H1 (cell line): ENCODE data around the gene GEMIN7. TPM values are rescaled to one million over a fixed set of nuclear protein-coding genes. Genes with fewer than 3 reads are reported as not detected.

ENCODE experiments used
- CTCF ChIA-PET: fragments of 300-600 bp; sonication (Branson Sonifier 250); formaldehyde crosslinking; loops from one replicate; lab custom pipeline; 2021; ENCODE audit not compliant: partially characterized antibody; lab: Charles Lee
- POLR2A ChIA-PET: fragments of 300-600 bp; sonication (Branson Sonifier 250); formaldehyde crosslinking; loops from one replicate; lab custom pipeline; 2021; ENCODE audit warnings: inconsistent platforms; ENCODE audit not compliant: partially characterized antibody; lab: Charles Lee
- DNase-seq, 2 experiments: peaks; one replicate each; pipeline versions ENCODE4 v3.0.0 to v3.0.0-alpha.2; 2010 to 2022; ENCODE audit warnings: low spot score in 2 of 2, low read depth in 1 of 2, mixed read lengths in 1 of 2
- FAIRE-seq: peaks from 2 replicates; lab custom pipeline; 2011; peaks lifted over from hg19 to GRCh38; lab: Jason Lieb, UNC
- H2AFZ ChIP-seq: 2 replicates; pipeline ENCODE4 v1.8.1; 2012; ENCODE audit warnings: low read length, inconsistent platforms
- H2AK5ac ChIP-seq: 2 replicates; pipeline ENCODE4 v1.6.1; 2013; ENCODE audit warnings: low read depth, low read length
- H2BK120ac ChIP-seq: replicated peaks from 2 replicates; pipeline ENCODE3; 2013; ENCODE audit warnings: low read depth, low read length, inconsistent platforms
- H2BK12ac ChIP-seq: 2 replicates; pipeline ENCODE4 v1.6.1; 2013; ENCODE audit warnings: low read depth, low read length
- H2BK15ac ChIP-seq: 2 replicates; pipeline ENCODE4 v1.6.1; 2013; ENCODE audit warnings: low read length
- H2BK20ac ChIP-seq: 2 replicates; pipeline ENCODE4 v1.6.1; 2013; ENCODE audit warnings: low read length
- H2BK5ac ChIP-seq: 2 replicates; pipeline ENCODE4 v1.6.1; 2013; ENCODE audit warnings: low read depth, low read length
- H3K14ac ChIP-seq: 2 replicates; pipeline ENCODE4 v1.6.1; 2013; ENCODE audit warnings: inconsistent platforms; ENCODE audit not compliant: insufficient read length
- H3K18ac ChIP-seq: 2 replicates; pipeline ENCODE4 v1.6.1; 2013; ENCODE audit warnings: low read length; ENCODE audit errors: extremely low read depth
- H3K23ac ChIP-seq: 2 replicates; pipeline ENCODE4 v1.6.1; 2013; ENCODE audit warnings: inconsistent platforms; ENCODE audit not compliant: insufficient read length
- H3K23me2 ChIP-seq: 2 replicates; pipeline ENCODE4 v1.6.1; 2013; ENCODE audit warnings: low read depth, low read length
- H3K27ac ChIP-seq: 2 replicates; pipeline ENCODE4 v1.6.1; 2011; ENCODE audit warnings: low read depth, low read length, inconsistent platforms
- H3K27me3 ChIP-seq, 4 experiments: replicated peaks in 1 of 4; 1 replicate in 1 of 4; 2 replicates in 3 of 4; pipeline versions ENCODE4 v1.6.1 to v1.8.1; 2011 to 2013; ENCODE audit warnings: low read length in 3 of 4, mild to moderate bottlenecking in 3 of 4, inconsistent platforms in 2 of 4, mixed read lengths in 2 of 4, moderate library complexity in 1 of 4; ENCODE audit not compliant: control insufficient read depth in 3 of 4, insufficient read depth in 3 of 4; ENCODE audit errors: extremely low read depth in 1 of 4
- H3K36me3 ChIP-seq, 4 experiments: 2 replicates each; pipeline versions ENCODE4 v1.6.1 to v1.8.1; 2011 to 2013; ENCODE audit warnings: mild to moderate bottlenecking in 4 of 4, low read length in 3 of 4, moderate library complexity in 2 of 4, control low read depth in 1 of 4, inconsistent platforms in 1 of 4; ENCODE audit not compliant: insufficient read depth in 4 of 4, control insufficient read depth in 2 of 4
- H3K4ac ChIP-seq: replicated peaks from 2 replicates; pipeline ENCODE3; 2013; ENCODE audit warnings: low read length, low read depth, mixed read lengths, inconsistent platforms; ENCODE audit not compliant: insufficient read length
- H3K4me1 ChIP-seq, 4 experiments: replicated peaks in 1 of 4; 1 replicate in 1 of 4; 2 replicates in 3 of 4; pipeline versions ENCODE4 v1.6.1 to v1.8.1; 2011 to 2013; ENCODE audit warnings: low read length in 3 of 4, inconsistent platforms in 2 of 4, mixed read lengths in 1 of 4; ENCODE audit not compliant: insufficient read depth in 4 of 4, control insufficient read depth in 3 of 4
- H3K4me2 ChIP-seq, 2 experiments: 2 replicates each; pipeline versions ENCODE4 v1.6.1 to v1.8.1; 2011 to 2013; ENCODE audit warnings: low read depth in 2 of 2, low read length in 2 of 2, control low read depth in 1 of 2, inconsistent platforms in 1 of 2, mild to moderate bottlenecking in 1 of 2; ENCODE audit not compliant: insufficient read depth in 1 of 2
- H3K4me3 ChIP-seq, 4 experiments: fragments of 200-600, 300-600 bp in 1 of 4; sonication (generic), shearing (Covaris generic), sonication (Bioruptor Twin) in 1 of 4; 2 replicates each; pipeline versions ENCODE4 v1.5.1 to v1.8.1; 2011 to 2016; ENCODE audit warnings: low read length in 4 of 4, low read depth in 3 of 4, control low read depth in 2 of 4, inconsistent platforms in 2 of 4, mild to moderate bottlenecking in 2 of 4, mixed read lengths in 1 of 4, moderate library complexity in 1 of 4; ENCODE audit not compliant: insufficient read depth in 2 of 4; ENCODE audit errors: extremely low read depth in 1 of 4
- H3K56ac ChIP-seq: replicated peaks from 2 replicates; pipeline ENCODE3; 2013; ENCODE audit warnings: low read depth, mild to moderate bottlenecking, mixed read lengths, low read length, inconsistent platforms; ENCODE audit not compliant: insufficient read length
- H3K79me1 ChIP-seq: 2 replicates; pipeline ENCODE4 v1.6.1; 2013; ENCODE audit warnings: low read depth, low read length, control low read depth
- H3K79me2 ChIP-seq, 2 experiments: 2 replicates each; pipeline versions ENCODE4 v1.6.1 to v1.8.1; 2012 to 2013; ENCODE audit warnings: low read length in 2 of 2, mild to moderate bottlenecking in 2 of 2, inconsistent platforms in 1 of 2; ENCODE audit not compliant: insufficient read depth in 2 of 2, control insufficient read depth in 1 of 2
- H3K9ac ChIP-seq, 4 experiments: replicated peaks in 1 of 4; 1 replicate in 1 of 4; 2 replicates in 3 of 4; pipeline versions ENCODE4 v1.6.1 to v1.8.1; 2011 to 2013; ENCODE audit warnings: low read depth in 3 of 4, low read length in 3 of 4, control low read depth in 2 of 4, mild to moderate bottlenecking in 2 of 4, moderate library complexity in 2 of 4, inconsistent platforms in 1 of 4; ENCODE audit errors: extremely low read depth in 1 of 4
- H3K9me3 ChIP-seq, 2 experiments: 2 replicates each; pipeline versions ENCODE4 v1.6.1 to v1.8.1; 2012 to 2013; ENCODE audit warnings: mild to moderate bottlenecking in 2 of 2, moderate library complexity in 2 of 2, control low read depth in 1 of 2, inconsistent platforms in 1 of 2, low read depth in 1 of 2, low read length in 1 of 2, mixed read lengths in 1 of 2; ENCODE audit not compliant: insufficient read depth in 2 of 2
- H4K20me1 ChIP-seq, 2 experiments: replicated peaks in 1 of 2; 2 replicates each; pipeline versions ENCODE3 to v1.8.1; 2011 to 2013; ENCODE audit warnings: inconsistent platforms in 2 of 2, low read length in 2 of 2, mild to moderate bottlenecking in 1 of 2; ENCODE audit not compliant: insufficient read depth in 2 of 2, control insufficient read depth in 1 of 2
- H4K5ac ChIP-seq: 2 replicates; pipeline ENCODE4 v1.6.1; 2013; ENCODE audit warnings: low read length, low read depth, mixed read lengths, inconsistent platforms; ENCODE audit not compliant: insufficient read length
- H4K8ac ChIP-seq: 2 replicates; pipeline ENCODE4 v1.8.0; 2013; ENCODE audit warnings: mild to moderate bottlenecking, moderate library complexity, low read length, inconsistent platforms; ENCODE audit not compliant: insufficient read depth; ENCODE audit errors: extremely low read depth
- H4K91ac ChIP-seq: replicated peaks from 2 replicates; pipeline ENCODE3; 2013; ENCODE audit warnings: low read length, mixed read lengths, inconsistent platforms; ENCODE audit not compliant: insufficient read length
- BACH1 ChIP-seq: IDR thresholded peaks from 2 replicates; pipeline ENCODE4 v1.6.1; 2012; ENCODE audit warnings: low read length, improper control_type of control experiment
- CHD2 ChIP-seq: IDR thresholded peaks from 2 replicates; pipeline ENCODE4 v1.6.1; 2012; ENCODE audit warnings: low read length, improper control_type of control experiment
- JUND ChIP-seq: IDR thresholded peaks from 2 replicates; pipeline ENCODE4 v1.6.1; 2011; ENCODE audit warnings: mild to moderate bottlenecking, improper control_type of control experiment, low read length
- KDM5A ChIP-seq: fragments of 200-600 bp; IDR thresholded peaks from 2 replicates; pipeline ENCODE4 v1.7.1; 2012; ENCODE audit warnings: mild to moderate bottlenecking, low read length, inconsistent platforms, mixed read lengths
- MAFK ChIP-seq: IDR thresholded peaks from 2 replicates; pipeline ENCODE4 v1.6.1; 2012; ENCODE audit warnings: low read depth, mild to moderate bottlenecking, improper control_type of control experiment, low read length
- MAX ChIP-seq: IDR thresholded peaks from 2 replicates; pipeline ENCODE4 v1.6.1; 2012; ENCODE audit warnings: inconsistent platforms
- POLR2A ChIP-seq, 2 experiments: IDR thresholded peaks; 1 replicate in 1 of 2; 2 replicates in 1 of 2; pipeline ENCODE4 v1.6.1; 2011; ENCODE audit warnings: low read depth in 2 of 2, low read length in 2 of 2, mild to moderate bottlenecking in 2 of 2; ENCODE audit errors: control extremely low read depth in 1 of 2
- RFX5 ChIP-seq: IDR thresholded peaks from 2 replicates; pipeline ENCODE4 v1.6.1; 2011; ENCODE audit warnings: low read depth, low read length, improper control_type of control experiment, borderline replicate concordance
- SP4 ChIP-seq: IDR thresholded peaks from 2 replicates; pipeline ENCODE4 v1.6.1; 2012; ENCODE audit warnings: low read length, inconsistent platforms
- SUZ12 ChIP-seq: fragments of 200-600 bp; sonication (generic); IDR thresholded peaks from 2 replicates; pipeline ENCODE4 v1.6.1; 2012; ENCODE audit warnings: mild to moderate bottlenecking, inconsistent platforms, low read length, moderate library complexity, mixed read lengths
- TAF7 ChIP-seq: optimal IDR thresholded peaks from 2 replicates; pipeline ENCODE3; 2011; ENCODE audit warnings: low read depth, mild to moderate bottlenecking, inconsistent platforms, low read length, moderate library complexity, borderline replicate concordance
- WGBS, 2 experiments: shearing (Covaris generic) in 1 of 2; methylation state at CpG; one replicate each; pipeline versions ENCODE4 v1.1.6 to v1.1.7; 2013 to 2015; ENCODE audit warnings: low lambda C conversion rate in 2 of 2, mixed read lengths in 2 of 2, inconsistent platforms in 1 of 2, low coverage in 1 of 2, missing lambda C conversion rate in 1 of 2; ENCODE audit not compliant: insufficient replicate concordance in 2 of 2, insufficient coverage in 1 of 2, insufficient read length in 1 of 2; ENCODE audit errors: extremely low coverage in 1 of 2, missing lambda C conversion rate in 1 of 2; 5-methylcytosine and 5-hydroxymethylcytosine counted together
- polyA plus RNA-seq, 7 experiments: library from polyadenylated mRNA; depleted of rRNA in 3 of 7; stranded (reverse) in 5 of 7; unstranded in 2 of 7; fragments of >200 nt in 5 of 7; fragments of 200-250 nt in 2 of 7; gene quantifications; 1 replicate in 5 of 7; 2 replicates in 1 of 7; 4 replicates in 1 of 7; pipeline versions ENCODE4 v1.2.1 to v1.2.3, GENCODE V29; 2011 to 2013; ENCODE audit warnings: missing spikeins in 2 of 7, mixed read lengths in 2 of 7
- total RNA-seq: library from RNA; stranded (reverse); fragmentation: NEBNext Ultra II Directional; extraction: Animal tissue kit (Norgen Biotek cat#: 25700); gene quantifications from 2 replicates; pipeline ENCODE4 v1.2.1, GENCODE V29; 2021
- TF ChIP-seq, protein P1 (sequence below): IDR thresholded peaks from 2 replicates; pipeline ENCODE4 v1.6.1; 2012; ENCODE audit warnings: low read length, inconsistent platforms

GEMIN7 gene
- total and polyA plus RNA-seq, 2 of the 8 experiments (the other 6 are each of a cell fraction or from before 2014, with no cell fraction given) = 48.0 to 91.6 TPM

GRCh38 chr19:45082170-45082569 lies 3.1 kb downstream of the GEMIN7 start:
- ChIA-PET POLR2A (interaction anchor here (2.9 to 8.5 kb wide), 2 partner anchors 9 to 10 kb away, joined by 12 to 230 read pairs; partner anchors contain the start of gene PPP1R37), CTCF (no interaction called here)
- Histone ChIP-seq H3K4me2 (no peak overlapping the region), H3K18ac (no peak overlapping the region; the same call in 1 of the 2 replicates), H3K23ac (no peak overlapping the region), H2AK5ac (0 out of 2 replicates have a peak overlapping the region, but pooled peaks have one; percentile 65), H2BK120ac (no peak overlapping the region), H2BK15ac (peak overlapping the region; percentile 25; the same call in 1 of the 2 replicates), H4K20me1 (peaks cover 2 to 3% of the 10 kb centered on the region in 2 experiments), H2BK20ac (no peak overlapping the region), H3K4me1 (peaks cover 4 to 20% (median 12%) of the 10 kb centered on the region in 4 experiments), H3K79me2 (peaks cover 5 to 46% of the 10 kb centered on the region in 2 experiments), H2BK12ac (0 out of 2 replicates have a peak overlapping the region, but pooled peaks have one; percentile 55), H4K5ac (no peak overlapping the region), H3K27me3 (no peaks in the 10 kb centered on the region), H3K4me3 (no peak overlapping the region), H3K36me3 (peaks cover 0 to 24% (median 4%) of the 10 kb centered on the region in 4 experiments; a peak in 5 of 8 replicates), H2AFZ (no peak overlapping the region), H3K23me2 (peaks cover 11% of the 10 kb centered on the region), H3K4ac (no peak overlapping the region), H3K14ac (no peak overlapping the region), H3K9me3 (no peaks in the 10 kb centered on the region), H4K91ac (no peak overlapping the region), H2BK5ac (peak overlapping the region; percentile 32; the same call in 1 of the 2 replicates), H3K9ac (no peak overlapping the region), H3K79me1 (peaks cover 12% of the 10 kb centered on the region), H3K27ac (peak overlapping the region; percentile 31; the same call in 1 of the 2 replicates), H4K8ac (no peak overlapping the region), H3K56ac (no peak overlapping the region)
- no peak for DNase-seq
- WGBS, 2 experiments = 95% methylated on average over 5 of the region's 5 CpGs; no CpG with 5 or more reads in 1 of the 2 experiments
- no peak for FAIRE-seq
- TF ChIP-seq MAFK = no peak
- TF ChIP-seq MAX = no peak
- TF ChIP-seq JUND = no peak
- no peak for TF ChIP-seq RFX5
- TF ChIP-seq CHD2 = no peak
- TF ChIP-seq, protein P1, sequence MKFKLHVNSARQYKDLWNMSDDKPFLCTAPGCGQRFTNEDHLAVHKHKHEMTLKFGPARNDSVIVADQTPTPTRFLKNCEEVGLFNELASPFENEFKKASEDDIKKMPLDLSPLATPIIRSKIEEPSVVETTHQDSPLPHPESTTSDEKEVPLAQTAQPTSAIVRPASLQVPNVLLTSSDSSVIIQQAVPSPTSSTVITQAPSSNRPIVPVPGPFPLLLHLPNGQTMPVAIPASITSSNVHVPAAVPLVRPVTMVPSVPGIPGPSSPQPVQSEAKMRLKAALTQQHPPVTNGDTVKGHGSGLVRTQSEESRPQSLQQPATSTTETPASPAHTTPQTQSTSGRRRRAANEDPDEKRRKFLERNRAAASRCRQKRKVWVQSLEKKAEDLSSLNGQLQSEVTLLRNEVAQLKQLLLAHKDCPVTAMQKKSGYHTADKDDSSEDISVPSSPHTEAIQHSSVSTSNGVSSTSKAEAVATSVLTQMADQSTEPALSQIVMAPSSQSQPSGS = no peak
- TF ChIP-seq SUZ12 = no peak
- no peak for TF ChIP-seq TAF7
- TF ChIP-seq SP4 = no peak
- no peak for TF ChIP-seq POLR2A (IDR thresholded peaks at IDR 0.05; ENCODE audit: control extremely low read depth in 1 of 2, low read depth in 2 of 2, low read length in 2 of 2)
- TF ChIP-seq BACH1 = no peak
- no peak for TF ChIP-seq KDM5A
